ENCODE measurements around the gene RGL1. TPM values are rescaled to one million over a fixed set of nuclear protein-coding genes. Genes with fewer than 3 reads are reported as not detected.

Gene RGL1
- total RNA-seq, 1 donor from 2014 or later, result 68.1 TPM

- TF ChIP-seq, protein P1, sequence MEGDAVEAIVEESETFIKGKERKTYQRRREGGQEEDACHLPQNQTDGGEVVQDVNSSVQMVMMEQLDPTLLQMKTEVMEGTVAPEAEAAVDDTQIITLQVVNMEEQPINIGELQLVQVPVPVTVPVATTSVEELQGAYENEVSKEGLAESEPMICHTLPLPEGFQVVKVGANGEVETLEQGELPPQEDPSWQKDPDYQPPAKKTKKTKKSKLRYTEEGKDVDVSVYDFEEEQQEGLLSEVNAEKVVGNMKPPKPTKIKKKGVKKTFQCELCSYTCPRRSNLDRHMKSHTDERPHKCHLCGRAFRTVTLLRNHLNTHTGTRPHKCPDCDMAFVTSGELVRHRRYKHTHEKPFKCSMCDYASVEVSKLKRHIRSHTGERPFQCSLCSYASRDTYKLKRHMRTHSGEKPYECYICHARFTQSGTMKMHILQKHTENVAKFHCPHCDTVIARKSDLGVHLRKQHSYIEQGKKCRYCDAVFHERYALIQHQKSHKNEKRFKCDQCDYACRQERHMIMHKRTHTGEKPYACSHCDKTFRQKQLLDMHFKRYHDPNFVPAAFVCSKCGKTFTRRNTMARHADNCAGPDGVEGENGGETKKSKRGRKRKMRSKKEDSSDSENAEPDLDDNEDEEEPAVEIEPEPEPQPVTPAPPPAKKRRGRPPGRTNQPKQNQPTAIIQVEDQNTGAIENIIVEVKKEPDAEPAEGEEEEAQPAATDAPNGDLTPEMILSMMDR (IDR thresholded peaks at IDR 0.05), result no peak
- Mint-ChIP-seq H3K9me3 (ENCODE audit: unreplicated experiment) (peaks cover 18% of the 10 kb centered on the region), H3K27ac (ENCODE audit: unreplicated experiment) (no peak overlapping the region), H3K4me1 (ENCODE audit: unreplicated experiment) (peaks cover 8% of the 10 kb centered on the region), H3K27me3 (ENCODE audit: unreplicated experiment) (no peaks in the 10 kb centered on the region), H3K36me3 (ENCODE audit: unreplicated experiment) (peaks cover 3% of the 10 kb centered on the region), H3K4me3 (ENCODE audit: unreplicated experiment) (no peak overlapping the region)
- DNase-seq (ENCODE audit: extremely low spot score, unreplicated experiment), result no peak
These were observed 31.2 kb upstream of the RGL1 start for GRCh38 chr1:183773482-183774274.

DNA sequence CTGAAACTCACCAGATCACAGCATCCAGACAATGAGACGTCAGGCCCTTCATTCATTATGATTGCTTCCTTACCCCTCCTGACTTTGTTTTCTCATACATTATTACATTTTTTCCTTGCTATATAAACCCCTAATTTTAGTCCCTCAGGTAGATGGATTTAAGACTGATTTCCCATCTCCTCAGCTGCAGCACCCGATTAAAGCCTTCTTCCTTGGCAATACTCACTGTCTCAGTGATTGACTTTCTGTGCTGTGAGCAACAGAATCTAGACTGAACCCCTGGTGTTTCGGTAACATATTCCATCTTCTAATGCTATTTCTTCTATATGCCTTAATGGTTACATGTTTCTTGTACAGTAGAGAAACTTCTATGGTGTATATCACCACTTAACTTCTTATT is 30.0 kb upstream of the RGL1 start:
- TF ChIP-seq, protein P1 (IDR thresholded peaks at IDR 0.05), result no peak
- DNase-seq (ENCODE audit: extremely low spot score, unreplicated experiment), result no peak
- H3K27me3 Mint-ChIP-seq (ENCODE audit: unreplicated experiment), result no peaks in the 10 kb centered on the region
- H3K4me3 Mint-ChIP-seq (ENCODE audit: unreplicated experiment), result no peak overlapping the region
- peaks cover 3% of the 10 kb centered on the region for H3K36me3 Mint-ChIP-seq (ENCODE audit: unreplicated experiment)
- H3K27ac Mint-ChIP-seq (ENCODE audit: unreplicated experiment), result no peak overlapping the region
- H3K9me3 Mint-ChIP-seq (ENCODE audit: unreplicated experiment), result peaks cover 17% of the 10 kb centered on the region
- peaks cover 8% of the 10 kb centered on the region for H3K4me1 Mint-ChIP-seq (ENCODE audit: unreplicated experiment)

GRCh38 chr1:183776731-183777130 is 28.2 kb upstream of the RGL1 start:
- H3K27me3 Mint-ChIP-seq (ENCODE audit: unreplicated experiment), result no peaks in the 10 kb centered on the region
- DNase-seq (ENCODE audit: extremely low spot score, unreplicated experiment), result no peak
- peaks cover 8% of the 10 kb centered on the region for H3K4me1 Mint-ChIP-seq (ENCODE audit: unreplicated experiment)
- peaks cover 8% of the 10 kb centered on the region for H3K9me3 Mint-ChIP-seq (ENCODE audit: unreplicated experiment)
- peaks cover 3% of the 10 kb centered on the region for H3K36me3 Mint-ChIP-seq (ENCODE audit: unreplicated experiment)
- TF ChIP-seq, protein P1 (IDR thresholded peaks at IDR 0.05), result no peak
- H3K4me3 Mint-ChIP-seq (ENCODE audit: unreplicated experiment), result no peak overlapping the region
- H3K27ac Mint-ChIP-seq (ENCODE audit: unreplicated experiment), result no peak overlapping the region

DNA sequence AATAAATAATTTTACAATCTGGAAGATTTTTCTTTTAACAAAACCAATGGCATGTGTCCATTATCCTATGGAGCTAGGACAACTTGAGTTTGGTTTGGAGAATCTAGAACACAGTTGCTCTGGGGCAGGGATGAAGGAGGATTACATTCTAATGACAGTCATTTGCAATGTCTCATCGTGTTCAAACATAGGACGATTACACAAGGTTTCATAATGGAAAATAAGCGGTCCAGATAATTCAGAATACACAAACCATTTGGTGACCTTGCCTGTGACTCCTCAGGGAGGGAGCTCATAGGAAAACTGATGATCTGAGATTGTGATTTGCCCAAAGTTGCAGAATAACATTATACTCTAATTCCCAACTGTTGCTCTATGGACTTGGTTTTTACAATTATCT is 27.6 kb upstream of the RGL1 start:
- Mint-ChIP-seq H3K27ac (ENCODE audit: unreplicated experiment) (no peak overlapping the region), H3K4me1 (ENCODE audit: unreplicated experiment) (peaks cover 8% of the 10 kb centered on the region), H3K27me3 (ENCODE audit: unreplicated experiment) (no peaks in the 10 kb centered on the region), H3K36me3 (ENCODE audit: unreplicated experiment) (peaks cover 3% of the 10 kb centered on the region), H3K4me3 (ENCODE audit: unreplicated experiment) (no peak overlapping the region), H3K9me3 (ENCODE audit: unreplicated experiment) (peaks cover 8% of the 10 kb centered on the region)
- no peak for DNase-seq (ENCODE audit: extremely low spot score, unreplicated experiment)
- TF ChIP-seq, protein P1 (IDR thresholded peaks at IDR 0.05), result no peak

DNA sequence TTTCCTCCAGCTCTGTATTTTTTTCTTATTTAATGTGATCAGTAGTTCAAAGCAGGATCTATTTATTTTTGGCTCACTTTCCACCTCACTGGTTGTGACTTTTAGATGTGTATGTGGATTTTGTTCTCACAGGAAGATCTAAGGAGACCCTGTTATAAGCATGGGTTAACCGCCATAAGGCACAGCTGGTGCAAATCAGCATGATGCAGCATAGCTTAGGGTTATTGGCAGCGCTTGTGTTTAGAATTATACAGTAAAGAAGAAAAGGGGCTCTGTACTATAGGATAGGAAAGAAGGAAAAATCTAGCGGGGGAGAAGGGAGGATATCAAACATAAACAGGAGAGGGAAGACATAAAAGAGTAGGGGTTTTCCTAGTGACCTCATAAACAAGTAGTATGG is 26.9 kb upstream of the RGL1 start:
- Mint-ChIP-seq H3K27me3 (ENCODE audit: unreplicated experiment) (no peaks in the 10 kb centered on the region), H3K4me1 (ENCODE audit: unreplicated experiment) (peaks cover 9% of the 10 kb centered on the region), H3K27ac (ENCODE audit: unreplicated experiment) (no peak overlapping the region), H3K9me3 (ENCODE audit: unreplicated experiment) (peaks cover 8% of the 10 kb centered on the region), H3K4me3 (ENCODE audit: unreplicated experiment) (no peak overlapping the region), H3K36me3 (ENCODE audit: unreplicated experiment) (peaks cover 3% of the 10 kb centered on the region)
- TF ChIP-seq, protein P1 (IDR thresholded peaks at IDR 0.05), result no peak
- no peak for DNase-seq (ENCODE audit: extremely low spot score, unreplicated experiment)

Data from osteocyte (in vitro differentiated cells).